Coronary artery (tissue), 2 donors: ENCODE data around the gene NUP210.

ENCODE experiments used
- DNase-seq: peaks from one replicate; pipeline ENCODE4 v3.0.0-alpha.2; 2017; ENCODE audit warnings: low spot score
- H3K27ac ChIP-seq, 2 donors: fragments of 200-600 bp; sonication (generic); one replicate each; pipeline ENCODE4 v1.5.1; 2016 to 2019
- H3K4me3 ChIP-seq: fragments of 200-600 bp; sonication (generic); 2 replicates; pipeline ENCODE4 v1.5.1; 2016; ENCODE audit warnings: mild to moderate bottlenecking, moderate library complexity
- CTCF ChIP-seq: fragments of 200-600 bp; sonication (generic); IDR thresholded peaks from one replicate; pipeline ENCODE4 v1.5.1; 2019; ENCODE audit warnings: antibody characterized with exemption

NUP210 gene

GRCh38 chr3:13300546-13301285 lies 119.4 kb downstream of the NUP210 start:
- no peak for DNase-seq
- H3K27ac ChIP-seq = no peak overlapping the region
- no peak for TF ChIP-seq CTCF

GRCh38 chr3:13299531-13300155 lies 120.5 kb downstream of the NUP210 start:
- TF ChIP-seq CTCF = no peak
- no peak overlapping the region for H3K4me3 ChIP-seq
- no peak for DNase-seq
- H3K27ac ChIP-seq = no peak overlapping the region

More at GRCh38 chr3:13300546-13301285, 119.4 kb downstream of the NUP210 start:
- H3K4me3 ChIP-seq = no peak overlapping the region

- Histone ChIP-seq H3K4me3 (no peak overlapping the region), H3K27ac (no peak overlapping the region)
- TF ChIP-seq CTCF = no peak
- DNase-seq = no peak
Measured at GRCh38 chr3:13296662-13297061, 123.5 kb downstream of the NUP210 start.

GRCh38 chr3:13294442-13295351 lies 125.4 kb downstream of the NUP210 start:
- Histone ChIP-seq H3K27ac (no peak overlapping the region), H3K4me3 (no peak overlapping the region)
- TF ChIP-seq CTCF = no peak
- DNase-seq = no peak

GRCh38 chr3:13292375-13292774 lies 127.7 kb downstream of the NUP210 start:
- Histone ChIP-seq H3K27ac (no peak overlapping the region), H3K4me3 (no peak overlapping the region)
- no peak for DNase-seq
- TF ChIP-seq CTCF = no peak

- Histone ChIP-seq H3K4me3 (no peak overlapping the region), H3K27ac (no peak overlapping the region)
- no peak for TF ChIP-seq CTCF
- no peak for DNase-seq
Measured at GRCh38 chr3:13290941-13291340, 129.2 kb downstream of the NUP210 start.
